Osteoblast (primary cell): Measurements from ENCODE around the gene ENOX1. TPM values are rescaled to one million over a fixed set of nuclear protein-coding genes. Genes with fewer than 3 reads are reported as not detected.

ENCODE experiments used
- DNase-seq: peaks from one replicate; pipeline ENCODE4 v3.0.0; 2011; ENCODE audit warnings: low spot score, mixed read lengths; ENCODE audit not compliant: insufficient read length; ENCODE audit errors: missing footprints
- H2AFZ ChIP-seq: 2 replicates; pipeline ENCODE4 v1.6.0; 2011; ENCODE audit warnings: mild to moderate bottlenecking, low read length
- H3K27ac ChIP-seq: 2 replicates; pipeline ENCODE4 v1.5.1; 2011; ENCODE audit warnings: mild to moderate bottlenecking, low read depth, low read length, moderate library complexity
- H3K27me3 ChIP-seq: 2 replicates; pipeline ENCODE4 v1.6.0; 2012; ENCODE audit warnings: mild to moderate bottlenecking, control low read depth, inconsistent platforms, low read length, moderate library complexity; ENCODE audit not compliant: insufficient read depth
- H3K36me3 ChIP-seq: 2 replicates; pipeline ENCODE4 v1.5.1; 2011; ENCODE audit warnings: mild to moderate bottlenecking, low read length, control low read depth, moderate library complexity; ENCODE audit not compliant: insufficient read depth
- H3K4me1 ChIP-seq: 2 replicates; pipeline ENCODE4 v1.5.1; 2011; ENCODE audit warnings: mild to moderate bottlenecking, low read length, control low read depth, moderate library complexity; ENCODE audit not compliant: insufficient read depth
- H3K4me2 ChIP-seq: 2 replicates; pipeline ENCODE4 v1.6.0; 2011; ENCODE audit warnings: mild to moderate bottlenecking, low read length; ENCODE audit not compliant: insufficient read depth
- H3K4me3 ChIP-seq: fragments of 200-600 bp; sonication (generic); 3 replicates; pipeline ENCODE4 v1.5.1; 2012; ENCODE audit warnings: mild to moderate bottlenecking, low read length, inconsistent platforms; ENCODE audit not compliant: insufficient read depth
- H3K79me2 ChIP-seq: 2 replicates; pipeline ENCODE4 v1.6.0; 2012; ENCODE audit warnings: mild to moderate bottlenecking, low read length, control low read depth, inconsistent platforms; ENCODE audit not compliant: insufficient read depth
- H3K9me3 ChIP-seq: 2 replicates; pipeline ENCODE4 v1.5.1; 2011; ENCODE audit warnings: low read depth, low read length, control low read depth
- H4K20me1 ChIP-seq: 2 replicates; pipeline ENCODE4 v1.6.0; 2012; ENCODE audit warnings: mild to moderate bottlenecking, low read length, control low read depth; ENCODE audit not compliant: insufficient read depth
- total RNA-seq: library from RNA; depleted of rRNA; stranded (reverse); fragments of >200 nt; gene quantifications from 2 replicates; pipeline ENCODE4 v1.2.3, GENCODE V29; 2012
- TF ChIP-seq, protein P1 (sequence below): IDR thresholded peaks from 2 replicates; pipeline ENCODE4 v1.5.1; 2011; ENCODE audit warnings: mild to moderate bottlenecking, low read depth, low read length, moderate library complexity; ENCODE audit errors: extremely low read depth

Gene ENOX1
- total RNA-seq, 1 donor = 5.4 TPM

DNA sequence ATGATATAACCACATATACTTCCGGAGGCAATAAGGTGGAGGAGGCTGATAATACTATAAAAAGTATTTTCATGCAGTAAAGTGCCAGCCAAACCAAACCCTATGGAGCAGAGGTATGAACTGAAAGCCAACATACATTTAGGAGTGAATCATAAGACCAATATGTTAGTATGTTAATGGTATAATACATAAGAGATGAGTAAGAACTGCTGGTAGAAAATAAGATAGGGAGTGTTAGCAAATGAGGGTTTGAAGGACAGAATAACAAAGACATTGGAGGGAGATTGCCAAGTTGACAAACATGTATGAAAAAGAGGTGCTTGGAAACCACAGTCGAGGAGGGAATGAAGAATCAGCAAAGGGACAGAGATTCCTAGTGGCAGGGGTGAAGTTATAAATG lies 10.8 kb downstream of the ENOX1 start:
- H3K4me1 ChIP-seq = peaks cover 6% of the 10 kb centered on the region
- no peaks in the 10 kb centered on the region for H4K20me1 ChIP-seq
- H2AFZ ChIP-seq = no peak overlapping the region
- H3K36me3 ChIP-seq = no peaks in the 10 kb centered on the region
- no peaks in the 10 kb centered on the region for H3K9me3 ChIP-seq
- TF ChIP-seq, protein P1, sequence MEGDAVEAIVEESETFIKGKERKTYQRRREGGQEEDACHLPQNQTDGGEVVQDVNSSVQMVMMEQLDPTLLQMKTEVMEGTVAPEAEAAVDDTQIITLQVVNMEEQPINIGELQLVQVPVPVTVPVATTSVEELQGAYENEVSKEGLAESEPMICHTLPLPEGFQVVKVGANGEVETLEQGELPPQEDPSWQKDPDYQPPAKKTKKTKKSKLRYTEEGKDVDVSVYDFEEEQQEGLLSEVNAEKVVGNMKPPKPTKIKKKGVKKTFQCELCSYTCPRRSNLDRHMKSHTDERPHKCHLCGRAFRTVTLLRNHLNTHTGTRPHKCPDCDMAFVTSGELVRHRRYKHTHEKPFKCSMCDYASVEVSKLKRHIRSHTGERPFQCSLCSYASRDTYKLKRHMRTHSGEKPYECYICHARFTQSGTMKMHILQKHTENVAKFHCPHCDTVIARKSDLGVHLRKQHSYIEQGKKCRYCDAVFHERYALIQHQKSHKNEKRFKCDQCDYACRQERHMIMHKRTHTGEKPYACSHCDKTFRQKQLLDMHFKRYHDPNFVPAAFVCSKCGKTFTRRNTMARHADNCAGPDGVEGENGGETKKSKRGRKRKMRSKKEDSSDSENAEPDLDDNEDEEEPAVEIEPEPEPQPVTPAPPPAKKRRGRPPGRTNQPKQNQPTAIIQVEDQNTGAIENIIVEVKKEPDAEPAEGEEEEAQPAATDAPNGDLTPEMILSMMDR = no peak
- no peak overlapping the region for H3K27ac ChIP-seq
- no peak overlapping the region for H3K4me3 ChIP-seq
- no peaks in the 10 kb centered on the region for H3K27me3 ChIP-seq
- no peaks in the 10 kb centered on the region for H3K79me2 ChIP-seq
- no peak for DNase-seq
- no peak overlapping the region for H3K4me2 ChIP-seq

DNA sequence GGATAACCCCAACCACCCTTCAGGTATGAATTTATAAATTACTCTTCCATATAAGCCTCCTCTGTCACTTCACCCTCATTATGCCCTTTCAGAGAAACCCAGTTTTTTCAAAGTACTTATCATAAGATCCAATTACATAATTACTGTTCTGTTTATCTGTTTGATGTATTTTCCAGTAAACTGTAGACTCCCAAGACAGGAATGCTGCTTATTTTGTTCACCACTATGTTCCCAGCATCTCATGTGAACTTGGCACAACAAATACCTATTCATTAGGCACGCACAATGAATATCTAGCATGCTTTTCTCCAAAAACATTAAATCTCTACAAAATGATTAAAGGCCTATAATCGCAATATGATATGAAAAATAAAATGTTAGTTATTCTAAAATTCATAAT lies 13.2 kb downstream of the ENOX1 start:
- no peaks in the 10 kb centered on the region for H3K9me3 ChIP-seq
- H3K4me2 ChIP-seq = no peak overlapping the region
- H3K36me3 ChIP-seq = no peaks in the 10 kb centered on the region
- H3K27me3 ChIP-seq = no peaks in the 10 kb centered on the region
- H4K20me1 ChIP-seq = no peaks in the 10 kb centered on the region
- H3K4me1 ChIP-seq = peaks cover 6% of the 10 kb centered on the region
- TF ChIP-seq, protein P1 = no peak
- H3K27ac ChIP-seq = no peak overlapping the region
- no peak for DNase-seq
- H3K79me2 ChIP-seq = no peaks in the 10 kb centered on the region
- no peak overlapping the region for H3K4me3 ChIP-seq
- no peak overlapping the region for H2AFZ ChIP-seq

DNA sequence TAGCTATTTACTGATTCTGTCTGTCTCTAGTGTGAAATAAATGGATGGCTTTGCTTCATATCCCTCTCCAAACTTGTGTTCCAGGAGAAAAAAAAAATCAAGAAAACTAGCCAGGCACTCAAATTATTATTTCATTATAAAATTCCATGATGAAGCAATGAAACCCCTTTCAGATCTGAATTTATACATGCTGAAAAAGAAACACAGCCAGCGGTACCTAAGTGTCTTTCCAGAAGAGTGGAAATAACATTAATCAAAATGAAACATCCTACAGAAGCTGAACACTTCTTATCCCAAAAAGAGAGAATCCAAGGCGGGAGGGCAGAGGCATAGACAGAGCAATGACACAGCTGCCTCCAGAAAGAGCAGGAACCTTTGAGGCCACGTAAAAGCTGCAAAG lies 15.9 kb downstream of the ENOX1 start:
- TF ChIP-seq, protein P1 = no peak
- Histone ChIP-seq H3K4me1 (no peaks in the 10 kb centered on the region), H3K27me3 (no peaks in the 10 kb centered on the region), H3K27ac (no peak overlapping the region), H3K9me3 (no peaks in the 10 kb centered on the region), H3K79me2 (no peaks in the 10 kb centered on the region), H4K20me1 (no peaks in the 10 kb centered on the region), H3K4me2 (no peak overlapping the region), H3K4me3 (no peak overlapping the region), H3K36me3 (no peaks in the 10 kb centered on the region), H2AFZ (no peak overlapping the region)
- DNase-seq = no peak

DNA sequence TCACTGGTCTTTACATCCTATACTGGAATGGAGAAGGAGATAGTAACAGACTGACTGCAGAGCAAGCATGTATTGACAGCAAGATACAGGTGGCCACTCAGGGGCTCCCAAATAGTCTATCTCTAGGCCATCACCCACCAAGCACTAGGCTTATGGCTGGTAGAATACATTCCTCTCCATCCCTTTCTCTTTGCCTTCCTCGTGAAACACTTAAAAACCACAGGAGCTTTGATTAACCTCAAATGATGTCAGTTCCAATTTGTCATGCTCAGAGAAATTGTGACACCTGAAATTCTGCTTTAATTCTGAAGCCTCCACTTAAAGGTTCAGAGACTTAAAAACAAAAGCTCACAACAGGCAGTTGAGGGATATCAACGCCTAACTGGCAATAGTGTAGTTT lies 17.2 kb downstream of the ENOX1 start:
- Histone ChIP-seq H3K79me2 (no peaks in the 10 kb centered on the region), H3K27ac (no peak overlapping the region), H3K27me3 (no peaks in the 10 kb centered on the region), H3K4me3 (no peak overlapping the region), H4K20me1 (no peaks in the 10 kb centered on the region), H3K4me1 (no peaks in the 10 kb centered on the region), H2AFZ (no peak overlapping the region), H3K36me3 (no peaks in the 10 kb centered on the region), H3K4me2 (no peak overlapping the region), H3K9me3 (no peaks in the 10 kb centered on the region)
- no peak for DNase-seq
- TF ChIP-seq, protein P1 = no peak
